ENCODE results near the gene TGM2. TPM values are rescaled to one million over a fixed set of nuclear protein-coding genes. Genes with fewer than 3 reads are reported as not detected.

The TGM2 gene
- total RNA-seq, 1 donor from 2014 or later, result 3.3 TPM

GRCh38 chr20:38123021-38123587, 42.0 kb downstream of the TGM2 start:
- FAIRE-seq (no peak), DNase-seq (ENCODE audit: low spot score in 2 of 2) (no peak)

GRCh38 chr20:38121741-38122140, 43.3 kb downstream of the TGM2 start:
- no peak for FAIRE-seq
- DNase-seq (ENCODE audit: low spot score in 2 of 2), result no peak

- DNase-seq (ENCODE audit: low spot score in 2 of 2), result no peak
- no peak for FAIRE-seq
Measured at GRCh38 chr20:38120625-38120988, 44.5 kb downstream of the TGM2 start.

GRCh38 chr20:38119446-38119845, 45.6 kb downstream of the TGM2 start:
- DNase-seq (ENCODE audit: low spot score in 2 of 2) (no peak), FAIRE-seq (no peak)

GRCh38 chr20:38117635-38118034, 47.4 kb downstream of the TGM2 start:
- FAIRE-seq, result no peak
- DNase-seq (ENCODE audit: low spot score in 2 of 2), result no peak

- DNase-seq (ENCODE audit: low spot score in 2 of 2) (no peak), FAIRE-seq (no peak)
Measured at GRCh38 chr20:38117205-38117604, 47.9 kb downstream of the TGM2 start.

DNA sequence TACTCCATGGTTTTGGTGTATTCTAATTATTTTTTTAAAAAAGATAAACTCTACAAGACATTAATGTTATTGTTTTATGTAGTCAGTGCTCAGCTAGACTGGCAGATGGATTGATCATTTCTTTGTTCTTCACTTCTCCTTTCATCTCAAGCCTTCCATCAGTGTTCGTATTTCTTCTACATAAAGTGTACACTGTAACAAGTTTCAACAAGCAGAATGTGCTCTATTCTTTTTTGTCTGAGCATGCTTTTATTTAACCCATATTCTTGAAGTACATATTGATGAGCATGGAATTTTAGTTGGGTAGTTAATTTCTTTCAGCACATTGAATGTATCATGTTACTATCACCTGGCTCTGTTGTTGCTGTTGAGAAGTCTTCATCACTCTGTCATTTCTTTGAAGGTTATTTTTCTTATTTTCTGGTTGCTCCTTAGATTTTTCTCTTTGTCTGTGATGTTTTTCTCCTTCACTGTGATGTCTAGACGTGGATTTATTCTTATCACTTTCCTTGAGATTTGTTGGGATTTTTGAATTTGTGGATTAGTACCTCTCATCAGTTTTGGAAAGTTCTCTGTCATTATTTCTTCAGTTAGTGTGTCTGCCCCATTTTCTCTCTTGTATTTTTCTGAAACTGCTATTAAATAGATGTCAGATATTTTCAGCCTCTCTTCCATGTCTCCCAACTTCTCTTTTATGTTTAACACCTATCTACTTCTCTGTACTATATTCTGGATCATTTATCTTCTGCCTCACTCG, 48.5 kb downstream of the TGM2 start:
- DNase-seq (ENCODE audit: low spot score in 2 of 2) (no peak), FAIRE-seq (no peak)

DNA sequence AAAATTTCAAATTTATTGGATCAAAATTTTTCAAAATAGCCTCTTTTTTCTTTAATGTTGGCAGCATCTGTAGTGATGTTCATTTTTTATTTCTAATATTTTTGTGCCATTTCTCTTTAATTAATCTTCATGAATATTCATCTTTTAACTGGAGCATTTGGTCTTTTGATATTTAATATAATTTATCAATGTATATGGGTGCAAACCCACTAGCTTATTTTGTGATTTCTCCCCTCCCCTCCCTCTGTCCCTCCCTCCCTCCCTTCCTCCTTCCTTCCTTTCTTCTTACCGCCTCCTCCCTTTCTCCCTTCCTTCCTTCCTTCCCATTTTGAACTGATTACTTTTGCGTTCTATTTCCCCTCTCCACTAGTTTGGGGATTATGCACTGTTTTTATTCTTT, 49.2 kb downstream of the TGM2 start:
- DNase-seq (ENCODE audit: low spot score in 2 of 2) (no peak), FAIRE-seq (no peak)

DNA sequence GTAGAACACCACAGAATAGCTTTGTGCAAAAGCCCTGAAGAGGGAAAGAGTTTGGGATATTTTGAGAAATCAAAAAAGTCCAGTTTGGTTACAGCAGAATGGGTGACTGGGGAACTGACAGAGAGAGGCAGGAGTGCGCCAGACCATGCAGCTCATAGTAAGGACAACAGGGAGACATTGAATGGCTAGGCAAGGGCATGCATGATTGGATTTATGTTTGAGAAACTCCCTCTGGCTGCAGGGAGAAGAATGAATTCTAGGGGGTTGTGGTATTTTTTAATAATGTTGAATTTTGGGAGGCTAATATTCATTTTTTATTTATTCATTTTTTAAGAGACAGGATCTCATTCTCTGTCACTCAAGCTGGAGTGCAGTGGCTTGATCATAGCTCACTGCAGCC, 49.9 kb downstream of the TGM2 start:
- DNase-seq (ENCODE audit: low spot score in 2 of 2), result no peak
- no peak for FAIRE-seq

- FAIRE-seq (no peak), DNase-seq (ENCODE audit: low spot score in 2 of 2) (no peak)
Measured at GRCh38 chr20:38114353-38114791, 50.7 kb downstream of the TGM2 start.

- DNase-seq (ENCODE audit: low spot score in 2 of 2) (no peak), FAIRE-seq (no peak)
Measured at GRCh38 chr20:38113401-38114325, 51.4 kb downstream of the TGM2 start.

DNA sequence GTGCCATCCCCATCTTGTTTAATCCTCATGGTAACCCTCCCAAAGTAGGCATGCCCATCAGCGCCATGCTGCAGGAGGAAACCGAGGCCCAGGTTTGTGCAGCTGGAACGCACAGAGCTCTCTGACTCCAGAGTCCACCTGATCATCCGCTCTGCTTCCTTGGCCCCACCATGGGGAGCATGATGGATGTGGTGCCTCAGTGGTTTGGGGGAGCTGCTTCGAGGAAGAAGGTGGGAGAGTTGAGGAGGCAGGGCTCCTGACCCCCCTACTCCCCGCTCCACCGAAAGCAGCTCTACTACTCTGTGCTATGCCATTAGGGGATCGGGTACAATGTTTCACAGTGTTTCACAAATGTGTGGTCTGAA, 52.2 kb downstream of the TGM2 start:
- no peak for FAIRE-seq

DNA sequence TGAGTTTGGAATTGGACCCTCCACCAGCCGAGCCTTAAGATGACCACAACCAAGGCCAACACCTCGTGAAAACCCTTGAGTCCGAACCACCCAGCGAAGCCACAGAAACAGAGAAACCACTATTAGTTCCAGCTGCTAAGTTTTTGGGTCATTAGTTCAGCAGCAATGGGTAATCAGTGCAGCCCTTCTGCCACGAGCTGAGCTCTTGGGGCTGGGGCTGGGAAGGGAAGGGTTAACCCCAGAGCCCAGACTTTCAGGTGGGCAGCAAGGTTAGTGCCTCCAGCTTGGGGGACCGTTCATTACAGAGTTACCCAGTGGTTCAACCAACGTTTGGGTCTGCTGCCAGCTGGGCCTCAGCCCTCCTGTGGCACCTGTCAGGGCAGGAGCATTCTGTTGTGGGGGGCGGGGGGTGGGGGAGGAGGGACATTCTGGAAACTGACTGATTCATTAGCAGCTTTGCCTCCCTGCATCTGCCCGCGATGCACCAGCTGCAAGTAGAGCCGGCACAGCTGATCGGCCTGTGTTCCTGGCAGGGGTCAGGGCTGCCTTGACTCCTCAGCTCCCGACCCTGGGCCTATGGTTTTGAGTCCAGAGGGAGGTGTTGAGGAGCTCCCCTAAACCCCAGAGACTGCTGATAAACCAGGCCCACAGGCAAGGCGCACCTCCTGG, 52.7 kb downstream of the TGM2 start:
- FAIRE-seq (no peak), DNase-seq (ENCODE audit: low spot score in 2 of 2) (no peak)

More for the DNA sequence above, 52.2 kb downstream of the TGM2 start:
- no peak for DNase-seq (ENCODE audit: low spot score in 2 of 2)

DNA sequence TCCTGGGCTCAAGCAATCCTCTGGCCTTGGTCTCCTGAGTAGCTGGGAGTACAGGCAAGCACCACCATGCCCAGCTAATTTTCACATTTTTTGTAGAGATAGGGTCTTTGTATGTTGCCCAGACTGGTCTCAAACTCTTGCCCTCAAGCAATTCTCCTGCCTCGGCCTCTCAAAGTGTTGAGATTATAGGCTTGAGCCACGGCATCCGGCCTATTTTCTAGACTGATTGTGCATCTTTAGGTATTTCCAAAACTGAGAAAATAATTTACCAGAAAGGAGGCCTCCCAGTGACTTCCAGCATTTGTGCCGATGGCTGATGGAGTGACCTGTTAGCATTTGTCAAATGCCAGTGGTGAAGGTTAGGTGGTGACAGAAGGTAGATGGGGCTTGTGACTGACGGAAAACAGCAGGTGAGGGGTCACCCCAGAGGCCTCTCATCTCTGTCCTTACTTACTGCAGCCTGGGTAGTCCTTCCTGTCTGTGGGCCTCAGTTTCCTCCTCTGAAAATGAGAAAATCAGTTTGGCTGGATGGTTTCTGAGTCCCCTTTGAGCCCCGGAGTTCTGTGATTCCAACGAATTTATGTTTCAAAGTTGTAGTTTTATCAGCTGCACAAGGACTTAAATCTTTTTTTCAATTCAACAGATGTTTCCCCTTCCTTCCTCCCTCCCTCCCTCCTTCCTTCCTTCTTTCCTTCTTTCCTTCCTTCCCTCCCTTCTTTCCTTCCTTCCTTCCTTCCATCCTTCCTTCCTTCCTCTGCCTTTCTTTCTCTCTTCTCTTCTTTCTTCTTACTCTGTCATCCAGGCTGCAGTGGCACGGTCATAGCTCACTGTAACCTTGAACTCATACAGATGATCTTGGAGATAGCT, 53.5 kb downstream of the TGM2 start:
- no peak for DNase-seq (ENCODE audit: low spot score in 2 of 2)
- FAIRE-seq, result no peak

DNA sequence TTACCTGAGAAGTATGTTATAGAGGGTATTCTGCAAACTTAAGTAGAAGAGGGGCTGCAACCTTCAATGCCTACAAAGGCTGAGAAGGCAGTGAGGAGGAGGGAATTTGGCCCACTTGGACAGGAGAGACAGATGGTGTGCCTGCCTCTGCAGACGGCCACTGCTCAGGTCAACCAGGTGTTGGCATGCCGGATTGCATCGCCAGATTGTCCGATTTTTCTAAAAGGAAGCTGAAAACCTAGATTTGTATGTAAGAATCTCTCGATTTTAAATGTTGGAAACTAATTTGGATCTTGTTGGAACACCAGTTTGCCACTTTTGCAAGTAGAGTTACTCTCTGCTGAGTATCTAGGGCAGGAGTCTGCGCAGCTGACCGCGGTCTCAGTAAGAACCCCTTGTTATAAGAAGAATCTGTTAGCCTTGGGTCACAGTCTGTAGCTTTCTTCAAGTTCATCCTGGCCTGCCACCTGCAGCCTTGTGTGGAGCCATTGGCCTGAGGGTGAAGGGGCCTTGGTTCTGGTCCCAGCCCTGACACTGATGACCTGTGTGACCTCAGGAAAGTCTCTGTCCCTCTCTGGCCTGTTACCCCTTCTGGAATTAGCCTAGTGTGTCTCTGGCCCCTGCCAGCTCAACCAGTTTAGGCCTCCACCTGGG, 54.4 kb downstream of the TGM2 start:
- DNase-seq (ENCODE audit: low spot score in 2 of 2) (no peak), FAIRE-seq (no peak)

DNA sequence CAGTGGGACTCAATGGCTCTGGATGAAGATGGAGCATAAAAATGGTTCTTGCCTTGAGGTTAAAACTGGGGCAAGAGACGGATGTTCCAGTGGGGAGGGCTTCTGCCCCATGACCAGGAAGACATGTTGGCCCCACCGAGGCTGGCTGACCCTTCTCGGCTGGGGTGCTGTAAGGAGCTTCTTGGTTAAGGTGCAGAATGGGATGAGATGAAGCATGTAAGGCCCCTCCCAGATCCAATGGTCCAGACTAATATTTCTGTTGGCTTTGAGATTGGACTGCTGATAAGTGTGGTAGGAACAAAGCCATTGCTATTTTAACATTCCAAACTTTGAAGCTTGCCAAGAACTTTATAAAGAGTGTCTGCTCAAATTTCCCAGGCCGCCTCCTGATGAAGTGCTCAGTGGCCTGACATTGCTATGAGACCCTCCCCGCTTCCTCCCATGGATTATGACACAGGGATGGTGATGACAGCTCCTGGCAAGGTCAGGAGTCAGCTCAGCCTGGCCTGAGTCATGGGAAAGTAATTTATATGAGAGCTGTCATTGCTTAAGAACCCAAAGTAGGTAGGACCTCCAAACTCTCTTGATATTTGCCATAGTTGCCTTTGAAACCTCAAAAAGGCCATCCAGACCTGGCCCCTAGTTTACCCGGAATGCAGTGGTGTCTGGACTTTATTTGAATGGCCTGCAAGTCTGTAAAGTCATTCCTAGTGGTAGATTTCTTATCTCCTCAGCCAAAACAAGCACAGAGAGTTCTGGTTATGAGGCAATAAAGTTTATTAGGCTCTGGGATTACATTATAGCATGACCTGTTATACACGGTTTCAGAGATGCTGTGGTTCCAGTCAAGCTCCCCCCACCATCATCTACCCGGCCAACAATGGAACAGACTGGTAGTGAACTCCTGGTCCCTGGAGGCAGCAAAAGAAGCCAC, 55.2 kb downstream of the TGM2 start:
- no peak for FAIRE-seq

GRCh38 chr20:38108986-38109541, 56.0 kb downstream of the TGM2 start:
- DNase-seq (ENCODE audit: low spot score in 2 of 2), result no peak
- FAIRE-seq, result no peak

More for the DNA sequence above, 55.2 kb downstream of the TGM2 start:
- DNase-seq (ENCODE audit: low spot score in 2 of 2), result no peak

- no peak for FAIRE-seq
- DNase-seq (ENCODE audit: low spot score in 2 of 2), result no peak
Measured at GRCh38 chr20:38108438-38108985, 56.6 kb downstream of the TGM2 start.
